ENCODE results near the gene NR6A1. TPM values are rescaled to one million over a fixed set of nuclear protein-coding genes. Genes with fewer than 3 reads are reported as not detected.

NR6A1 gene
- total RNA-seq, 2 experiments from 2014 or later, result not detected

DNA sequence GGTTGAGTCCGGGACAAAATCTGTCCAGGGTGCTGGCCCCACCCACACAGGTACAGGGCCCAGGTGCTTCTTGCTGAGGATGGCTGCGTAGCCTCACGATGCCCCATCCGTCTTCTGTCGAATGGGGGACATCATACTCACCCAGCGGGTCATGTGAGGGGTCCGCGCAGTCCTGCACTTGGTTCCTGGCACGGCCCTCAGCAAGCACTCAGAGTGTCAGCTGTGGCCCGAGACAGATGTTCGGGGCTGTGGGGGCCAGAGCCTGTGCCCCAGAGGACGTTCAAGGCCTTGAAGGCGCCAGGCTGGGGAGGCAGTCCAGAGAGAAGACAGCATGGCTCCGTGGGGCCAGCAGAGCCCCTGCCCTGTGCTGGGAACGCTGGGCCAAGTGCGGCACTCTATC lies 291.7 kb downstream of the NR6A1 start:
- H3K27me3 Mint-ChIP-seq, result peaks cover 23% of the 10 kb centered on the region
- no peak for DNase-seq
- Histone ChIP-seq H3K27me3 (ENCODE audit: control insufficient read depth in 1 of 2, insufficient read depth in 2 of 2, low read length in 2 of 2) (peaks cover 13 to 29% of the 10 kb centered on the region in 2 experiments), H3K36me3 (ENCODE audit: insufficient read depth, low read length) (no peaks in the 10 kb centered on the region), H3K27ac (ENCODE audit: low read depth in 1 of 2, low read length in 2 of 2) (no peak overlapping the region), H3K4me1 (ENCODE audit: insufficient read depth, low read length) (no peaks in the 10 kb centered on the region), H3K9me3 (ENCODE audit: control insufficient read depth in 1 of 2, insufficient read depth in 1 of 2, low read length in 2 of 2) (peaks cover 0 to 11% of the 10 kb centered on the region in 2 experiments), H3K4me3 (ENCODE audit: low read length) (no peak overlapping the region)
- H3K36me3 Mint-ChIP-seq (ENCODE audit: low read depth), result no peaks in the 10 kb centered on the region
- H3K9me3 Mint-ChIP-seq, result no peaks in the 10 kb centered on the region
- H3K27ac Mint-ChIP-seq, result no peak overlapping the region
- TF ChIP-seq, protein P1, sequence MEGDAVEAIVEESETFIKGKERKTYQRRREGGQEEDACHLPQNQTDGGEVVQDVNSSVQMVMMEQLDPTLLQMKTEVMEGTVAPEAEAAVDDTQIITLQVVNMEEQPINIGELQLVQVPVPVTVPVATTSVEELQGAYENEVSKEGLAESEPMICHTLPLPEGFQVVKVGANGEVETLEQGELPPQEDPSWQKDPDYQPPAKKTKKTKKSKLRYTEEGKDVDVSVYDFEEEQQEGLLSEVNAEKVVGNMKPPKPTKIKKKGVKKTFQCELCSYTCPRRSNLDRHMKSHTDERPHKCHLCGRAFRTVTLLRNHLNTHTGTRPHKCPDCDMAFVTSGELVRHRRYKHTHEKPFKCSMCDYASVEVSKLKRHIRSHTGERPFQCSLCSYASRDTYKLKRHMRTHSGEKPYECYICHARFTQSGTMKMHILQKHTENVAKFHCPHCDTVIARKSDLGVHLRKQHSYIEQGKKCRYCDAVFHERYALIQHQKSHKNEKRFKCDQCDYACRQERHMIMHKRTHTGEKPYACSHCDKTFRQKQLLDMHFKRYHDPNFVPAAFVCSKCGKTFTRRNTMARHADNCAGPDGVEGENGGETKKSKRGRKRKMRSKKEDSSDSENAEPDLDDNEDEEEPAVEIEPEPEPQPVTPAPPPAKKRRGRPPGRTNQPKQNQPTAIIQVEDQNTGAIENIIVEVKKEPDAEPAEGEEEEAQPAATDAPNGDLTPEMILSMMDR (IDR thresholded peaks at IDR 0.05), result no peak
- ChIA-PET POLR2A (no interaction called here), CTCF (no interaction called here)
- no peak overlapping the region for H3K4me3 Mint-ChIP-seq
- H3K4me1 Mint-ChIP-seq (ENCODE audit: low read depth), result no peaks in the 10 kb centered on the region
- ATAC-seq (ENCODE audit: poor library complexity), result no peak
- intact Hi-C loops (cut with DNase I, micrococcal nuclease), result no loop called here

DNA sequence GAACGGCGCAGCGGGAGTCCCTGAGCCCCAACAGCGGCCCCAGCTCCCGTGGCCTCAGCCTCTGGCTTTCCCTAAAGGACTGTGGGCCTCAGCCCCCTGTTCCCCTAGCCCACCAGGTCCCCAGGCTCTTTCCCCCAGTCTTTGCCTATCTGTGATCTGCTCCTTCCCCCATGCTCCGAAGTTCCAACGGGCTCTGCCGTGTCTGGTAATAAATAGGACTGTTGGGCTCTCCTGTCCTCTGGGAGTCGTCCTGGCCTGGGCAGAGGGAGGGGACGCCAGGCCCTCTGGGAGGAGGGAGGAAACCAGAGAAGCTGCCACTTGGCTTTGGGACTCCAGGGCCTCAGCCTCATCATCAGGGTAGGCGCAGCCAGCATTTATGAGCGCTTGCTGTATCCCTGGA lies 292.8 kb downstream of the NR6A1 start:
- H3K4me3 Mint-ChIP-seq, result no peak overlapping the region

DNA sequence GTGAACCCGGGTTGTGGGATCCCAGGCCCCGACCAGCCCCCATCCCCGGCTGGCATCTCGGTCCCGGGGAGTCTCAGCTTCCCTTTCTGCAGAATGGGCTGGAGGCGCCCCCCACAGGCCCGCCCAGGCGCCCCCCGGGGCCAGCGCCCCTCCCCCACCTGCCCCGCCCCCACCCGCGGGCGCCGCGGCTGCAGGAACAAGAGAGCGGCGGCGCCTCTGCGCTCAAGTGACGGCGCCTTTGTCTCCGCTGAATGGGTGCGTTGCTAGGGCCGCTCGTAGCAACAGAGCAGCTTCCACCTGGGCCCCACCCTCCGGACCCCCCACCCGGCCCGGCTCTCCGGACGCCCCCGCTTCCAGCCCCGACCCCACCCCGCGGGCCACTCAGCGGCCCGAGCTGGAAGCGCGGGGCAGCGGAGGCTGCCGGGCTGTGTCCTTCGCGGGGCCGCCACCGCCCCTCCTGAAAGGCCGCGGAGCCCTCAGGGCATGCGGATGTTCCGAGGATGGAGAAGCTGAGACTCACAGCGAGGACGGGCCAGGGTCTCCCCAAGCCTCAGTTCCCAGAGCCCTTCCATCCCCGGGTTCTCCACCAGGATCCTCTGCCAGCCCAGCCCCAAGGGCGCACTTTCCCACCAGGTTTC lies 293.3 kb downstream of the NR6A1 start:
- Mint-ChIP-seq H3K27me3 (peaks cover 33% of the 10 kb centered on the region), H3K4me1 (ENCODE audit: low read depth) (no peaks in the 10 kb centered on the region), H3K4me3 (no peak overlapping the region), H3K9me3 (no peaks in the 10 kb centered on the region), H3K36me3 (ENCODE audit: low read depth) (no peaks in the 10 kb centered on the region), H3K27ac (no peak overlapping the region)
- Histone ChIP-seq H3K4me1 (ENCODE audit: insufficient read depth, low read length) (no peaks in the 10 kb centered on the region), H3K27ac (ENCODE audit: low read depth in 1 of 2, low read length in 2 of 2) (no peak overlapping the region), H3K36me3 (ENCODE audit: insufficient read depth, low read length) (no peaks in the 10 kb centered on the region), H3K4me3 (ENCODE audit: low read length) (no peak overlapping the region), H3K9me3 (ENCODE audit: control insufficient read depth in 1 of 2, insufficient read depth in 1 of 2, low read length in 2 of 2) (peaks cover 0 to 7% of the 10 kb centered on the region in 2 experiments), H3K27me3 (ENCODE audit: control insufficient read depth in 1 of 2, insufficient read depth in 2 of 2, low read length in 2 of 2) (peaks cover 13 to 29% of the 10 kb centered on the region in 2 experiments)
- TF ChIP-seq, protein P1 (IDR thresholded peaks at IDR 0.05), result no peak
- CTCF ChIA-PET, result no interaction called here
- POLR2A ChIA-PET, result no interaction called here
- DNase-seq (no peak), ATAC-seq (ENCODE audit: poor library complexity) (no peak)
- intact Hi-C loops (cut with DNase I, micrococcal nuclease), result no loop called here

More for the DNA sequence above, 292.8 kb downstream of the NR6A1 start:
- no peaks in the 10 kb centered on the region for H3K36me3 Mint-ChIP-seq (ENCODE audit: low read depth)
- Histone ChIP-seq H3K36me3 (ENCODE audit: insufficient read depth, low read length) (no peaks in the 10 kb centered on the region), H3K4me3 (ENCODE audit: low read length) (no peak overlapping the region), H3K27me3 (ENCODE audit: control insufficient read depth in 1 of 2, insufficient read depth in 2 of 2, low read length in 2 of 2) (peaks cover 13 to 29% of the 10 kb centered on the region in 2 experiments), H3K27ac (ENCODE audit: low read depth in 1 of 2, low read length in 2 of 2) (no peak overlapping the region), H3K9me3 (ENCODE audit: control insufficient read depth in 1 of 2, insufficient read depth in 1 of 2, low read length in 2 of 2) (peaks cover 0 to 11% of the 10 kb centered on the region in 2 experiments), H3K4me1 (ENCODE audit: insufficient read depth, low read length) (no peaks in the 10 kb centered on the region)
- DNase-seq (no peak), ATAC-seq (ENCODE audit: poor library complexity) (no peak)
- no peaks in the 10 kb centered on the region for H3K4me1 Mint-ChIP-seq (ENCODE audit: low read depth)
- intact Hi-C loops (cut with DNase I, micrococcal nuclease), result no loop called here
- H3K27ac Mint-ChIP-seq, result no peak overlapping the region
- CTCF ChIA-PET, result no interaction called here
- H3K27me3 Mint-ChIP-seq, result peaks cover 27% of the 10 kb centered on the region
- POLR2A ChIA-PET, result no interaction called here
- TF ChIP-seq, protein P1 (IDR thresholded peaks at IDR 0.05), result no peak
- H3K9me3 Mint-ChIP-seq, result no peaks in the 10 kb centered on the region
